Measurements from ENCODE around the gene ASH1L. TPM values are rescaled to one million over a fixed set of nuclear protein-coding genes. Genes with fewer than 3 reads are reported as not detected.
"Not testable (repeated sequence)": the region's sequence is repeated elsewhere in the genome, so short reads cannot be mapped to it uniquely, and the experiment has no call there.

ASH1L gene
- total and polyA plus RNA-seq, 9 of the 15 experiments (the other 6 are each of a cell fraction or from before 2014, with no cell fraction given) = 2.0 to 23.3 (median 14.6) TPM

GRCh38 chr1:155385836-155386235, 176.8 kb downstream of the ASH1L start:
- DNase-seq (ENCODE audit: extremely low read depth in 1 of 4, low spot score in 3 of 4); H3K79me2 ChIP-seq (ENCODE audit: control insufficient read depth, insufficient read depth, low read length); in situ Hi-C loops (cut with MboI); H3K4me3 ChIP-seq; ATAC-seq; intact Hi-C loops (cut with micrococcal nuclease); FAIRE-seq; BruUV-seq (replicated peaks); H3K9me1 ChIP-seq (ENCODE audit: control insufficient read depth, insufficient read depth, low read length); H3K9me3 ChIP-seq (replicated peaks; ENCODE audit: control insufficient read depth, insufficient read depth, low read depth, low read length); H2AFZ ChIP-seq (ENCODE audit: low read depth, low read length); CTCF ChIA-PET (ENCODE audit: low intra/inter-chr PET ratio); POLR2A ChIA-PET; H3K9ac ChIP-seq (ENCODE audit: insufficient read depth in 1 of 2, low read depth in 2 of 2, low read length in 2 of 2); H3K27ac ChIP-seq (ENCODE audit: extremely low read depth, low read depth, low read length); H3K27me3 ChIP-seq (ENCODE audit: control insufficient read depth in 2 of 2, insufficient read depth in 2 of 2, low read length in 2 of 2); H4K20me1 ChIP-seq (replicated peaks; ENCODE audit: control insufficient read depth, insufficient read depth, low read length); H3K4me2 ChIP-seq (ENCODE audit: insufficient read depth, low read length); H3K4me1 ChIP-seq (replicated peaks in 1 of 2; ENCODE audit: control insufficient read depth in 2 of 2, insufficient read depth in 2 of 2, low read length in 2 of 2): not testable (repeated sequence)
- H3K36me3 ChIP-seq (ENCODE audit: control insufficient read depth, insufficient read depth, low read length) = peaks cover 31% of the 10 kb centered on the region
- 94% methylated on average over 2 of the region's 5 CpGs for WGBS (ENCODE audit: insufficient coverage, low coverage, missing lambda C conversion rate)
- TF ChIP-seq AFF1 (IDR thresholded peaks at IDR 0.05; ENCODE audit: low read depth in 1 of 2, partially characterized antibody in 2 of 2) = peak in 1 of 2 experiments; percentile 99

GRCh38 chr1:155383406-155383805, 179.2 kb downstream of the ASH1L start:
- H3K27ac ChIP-seq (ENCODE audit: extremely low read depth, low read depth, low read length) = no peak overlapping the region
- no peaks in the 10 kb centered on the region for H3K9me3 ChIP-seq (replicated peaks; ENCODE audit: control insufficient read depth, insufficient read depth, low read depth, low read length)
- H3K36me3 ChIP-seq (ENCODE audit: control insufficient read depth, insufficient read depth, low read length) = peaks cover 43% of the 10 kb centered on the region
- ChIA-PET CTCF (ENCODE audit: low intra/inter-chr PET ratio) (no interaction called here), POLR2A (no interaction called here)
- no peak overlapping the region for H3K9ac ChIP-seq (ENCODE audit: insufficient read depth in 1 of 2, low read depth in 2 of 2, low read length in 2 of 2)
- no peak for FAIRE-seq
- intact Hi-C loops (cut with micrococcal nuclease) = no loop called here
- H3K9me1 ChIP-seq (ENCODE audit: control insufficient read depth, insufficient read depth, low read length) = no peaks in the 10 kb centered on the region
- H3K4me2 ChIP-seq (ENCODE audit: insufficient read depth, low read length) = no peak overlapping the region
- in situ Hi-C loops (cut with MboI) = no loop called here
- no peaks in the 10 kb centered on the region for H4K20me1 ChIP-seq (replicated peaks; ENCODE audit: control insufficient read depth, insufficient read depth, low read length)
- no peak overlapping the region for H2AFZ ChIP-seq (ENCODE audit: low read depth, low read length)
- 73% methylated on average over 1 of the region's 1 CpG for WGBS (ENCODE audit: insufficient coverage, low coverage, missing lambda C conversion rate)
- no peak overlapping the region for H3K4me3 ChIP-seq
- no peak for ATAC-seq
- no TSS peak for BruUV-seq (replicated peaks)
- H3K79me2 ChIP-seq (ENCODE audit: control insufficient read depth, insufficient read depth, low read length) = no peaks in the 10 kb centered on the region
- H3K27me3 ChIP-seq (ENCODE audit: control insufficient read depth in 2 of 2, insufficient read depth in 2 of 2, low read length in 2 of 2) = no peaks in the 10 kb centered on the region
- no peaks in the 10 kb centered on the region for H3K4me1 ChIP-seq (replicated peaks in 1 of 2; ENCODE audit: control insufficient read depth in 2 of 2, insufficient read depth in 2 of 2, low read length in 2 of 2)
- no peak for DNase-seq (ENCODE audit: extremely low read depth in 1 of 4, low spot score in 3 of 4)
- no peak for TF ChIP-seq SREBF2 (CRISPR knock-in tag; IDR thresholded peaks at IDR 0.05)
- no peak for TF ChIP-seq ETV6 (IDR thresholded peaks at IDR 0.05; ENCODE audit: borderline replicate concordance in 1 of 2, low read depth in 2 of 2, low read length in 1 of 2)
- no peak for TF ChIP-seq ETV6 (CRISPR knock-in tag; IDR thresholded peaks at IDR 0.05; ENCODE audit: borderline replicate concordance)
- no peak for TF ChIP-seq ZNF785 (CRISPR knock-in tag; IDR thresholded peaks at IDR 0.05)
- TF ChIP-seq KLF10 (CRISPR knock-in tag; IDR thresholded peaks at IDR 0.05) = no peak
- TF ChIP-seq GATAD2A (IDR thresholded peaks at IDR 0.05) = no peak
